Right cardiac atrium (tissue), 5 donors: ENCODE results near the gene MRGPRF. TPM values are rescaled to one million over a fixed set of nuclear protein-coding genes. Genes with fewer than 3 reads are reported as not detected.

Experiments used
- ATAC-seq, 2 donors: fragments of 200-7000 bp; cut with Tn5 transposase; one replicate each; pipeline versions ENCODE4 v1.8.0 to v1.9.1; 2020; ENCODE audit warnings: moderate library complexity in 2 of 2, mild to moderate bottlenecking in 1 of 2
- DNase-seq, 3 donors: peaks; one replicate each; pipeline ENCODE4 v3.0.0-alpha.2; 2020
- H3K27ac ChIP-seq: one replicate; pipeline ENCODE4 v1.5.1; 2013; ENCODE audit warnings: mild to moderate bottlenecking, low read length, control low read depth, moderate library complexity
- H3K27me3 ChIP-seq: one replicate; pipeline ENCODE4 v1.6.1; 2013; ENCODE audit not compliant: control insufficient read depth, insufficient read depth
- H3K4me1 ChIP-seq: one replicate; pipeline ENCODE4 v1.6.1; 2013; ENCODE audit warnings: low read length; ENCODE audit not compliant: control insufficient read depth, insufficient read depth
- H3K4me3 ChIP-seq: one replicate; pipeline ENCODE4 v1.5.1; 2013; ENCODE audit warnings: low read length, control low read depth
- H3K9me3 ChIP-seq: one replicate; pipeline ENCODE4 v1.6.1; 2013; ENCODE audit warnings: low read length; ENCODE audit not compliant: control insufficient read depth
- WGBS: extraction: QIAGEN DNeasy Blood & Tissue Kit; methylation state at CpG from one replicate; pipeline ENCODE4 v1.1.7; 2013; 5-methylcytosine and 5-hydroxymethylcytosine counted together
- intact Hi-C, 4 donors: fragments of 100-400 bp; cut with DNase I; formaldehyde crosslinking; loops; one replicate each; pipeline versions ENCODE4 v1.11.0 to v1.14.0; 2022 to 2023
- polyA plus RNA-seq: library from polyadenylated mRNA; stranded (reverse); fragments of 200-250 nt; gene quantifications from one replicate; pipeline ENCODE4 v1.2.3, GENCODE V29; 2013
- total RNA-seq, 4 donors: library from RNA; stranded (reverse); fragmentation: NEBNext Ultra II Directional; extraction: Animal tissue kit (Norgen Biotek cat#: 25700); gene quantifications; one replicate each; pipeline ENCODE4 v1.2.1, GENCODE V29; 2021
- donor health status: healthy with polysubstance abuse.
- donor health status: DM: no; HTN: yes; CAD: no.
- donor health status: DM: no; HTN: no; CAD: no.
- donor health status: DM: no; HTN: yes; CAD: no; lungs with severe emphysema.
- donor health status: DM: yes; HTN: yes; CAD: no.

MRGPRF gene
- total and polyA plus RNA-seq, 5 donors, result 4.6 to 16.2 (median 9.4) TPM

DNA sequence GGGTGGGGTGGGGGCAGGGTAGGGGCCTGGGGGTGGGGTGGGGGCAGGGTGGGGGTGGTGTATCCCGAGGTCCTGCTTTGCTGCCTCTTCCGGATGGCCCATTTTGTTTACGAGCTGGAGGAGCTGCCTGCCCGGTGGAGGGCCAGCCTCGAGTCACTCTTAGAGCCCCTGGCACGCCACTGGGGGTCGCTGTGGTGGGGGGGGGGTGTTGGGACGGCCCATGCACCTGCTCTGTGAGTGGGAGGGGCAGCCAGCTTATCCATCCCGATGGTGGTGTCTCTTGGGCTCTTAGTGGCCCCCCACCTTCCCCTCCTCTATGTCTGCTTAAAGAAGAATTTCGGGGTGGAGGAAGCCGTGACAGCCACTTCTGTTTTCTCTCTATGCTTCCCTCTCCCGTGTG lies 56.9 kb downstream of the MRGPRF start:
- DNase-seq (peak in 1 of 3 donors; percentile 45), ATAC-seq (no peak)
- WGBS, result 12% methylated on average over 12 of the region's 12 CpGs
- Histone ChIP-seq H3K4me1 (no peaks in the 10 kb centered on the region), H3K9me3 (no peaks in the 10 kb centered on the region), H3K27me3 (no peaks in the 10 kb centered on the region), H3K27ac (no peak overlapping the region), H3K4me3 (no peak overlapping the region)
- intact Hi-C loops, result no loop called here

DNA sequence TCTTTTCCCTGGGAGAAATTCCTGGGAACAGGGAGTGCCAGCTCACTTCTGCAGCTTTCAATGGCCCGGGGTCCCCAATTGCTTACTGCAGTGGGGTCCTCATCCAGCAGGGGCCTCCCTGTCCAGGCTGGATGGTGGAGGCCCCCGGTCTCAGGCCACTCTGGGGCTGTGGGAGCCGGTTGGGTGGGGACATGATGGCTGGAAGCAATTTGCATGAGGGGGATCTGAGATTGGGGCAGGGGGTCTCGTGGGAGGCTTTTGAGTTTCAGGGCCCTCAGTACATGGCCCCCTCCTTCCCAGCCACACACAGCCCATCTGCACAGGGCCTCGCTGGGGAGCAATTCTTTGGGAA lies 57.5 kb downstream of the MRGPRF start:
- peak in 1 of 2 donors; percentile 8 for ATAC-seq
- no peak overlapping the region for H3K27ac ChIP-seq

DNA sequence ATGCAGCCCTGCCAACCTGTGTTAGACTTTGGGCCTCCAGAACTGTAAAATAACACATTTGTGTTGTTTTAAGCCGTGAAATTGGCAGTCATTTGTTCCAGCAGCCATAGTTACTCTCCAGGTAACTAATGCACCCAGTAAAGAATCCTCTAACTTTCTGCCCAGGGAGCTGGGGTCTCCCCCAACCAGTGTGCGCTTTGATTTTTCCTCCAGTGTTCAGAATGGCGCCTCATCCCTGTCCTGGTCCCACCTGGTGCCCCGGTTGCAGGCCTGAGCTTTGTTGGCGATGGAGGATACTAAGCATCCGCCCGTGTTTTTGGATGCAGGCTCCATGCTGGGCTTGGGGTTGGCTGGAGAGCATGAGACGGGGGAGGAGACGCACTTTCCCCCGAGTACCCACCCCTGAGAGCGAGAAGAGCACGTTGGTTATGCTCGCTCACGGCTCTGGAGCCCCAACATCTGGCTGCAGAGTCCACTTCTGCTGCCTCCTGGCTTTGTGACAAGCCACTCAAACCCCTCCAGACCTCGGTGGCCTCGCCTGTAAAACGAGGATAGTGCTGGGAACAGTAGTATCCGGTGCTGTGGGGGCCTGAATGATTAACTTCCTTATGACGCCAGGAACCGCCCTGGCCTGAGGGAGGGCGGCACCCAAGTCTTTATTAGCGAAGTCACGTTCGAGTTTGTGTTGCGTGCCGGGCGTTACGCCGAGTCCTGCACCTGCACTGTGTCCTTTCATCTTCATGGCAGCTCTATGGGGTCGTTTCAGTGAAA lies 58.0 kb downstream of the MRGPRF start:
- no peaks in the 10 kb centered on the region for H3K27me3 ChIP-seq
- intact Hi-C loops, result no loop called here
- WGBS, result 33% methylated on average over 30 of the region's 30 CpGs
- no peak overlapping the region for H3K27ac ChIP-seq
- no peaks in the 10 kb centered on the region for H3K4me1 ChIP-seq
- H3K9me3 ChIP-seq, result no peaks in the 10 kb centered on the region
- ATAC-seq (peak; percentile 73 to 93), DNase-seq (peak; percentile 55 to 75 (median 61))
- H3K4me3 ChIP-seq, result no peak overlapping the region

More for the DNA sequence above, 57.5 kb downstream of the MRGPRF start:
- no peaks in the 10 kb centered on the region for H3K4me1 ChIP-seq
- 30% methylated on average over 5 of the region's 5 CpGs for WGBS
- DNase-seq, result peak in 1 of 3 donors; percentile 28
- no peak overlapping the region for H3K4me3 ChIP-seq
- intact Hi-C loops, result no loop called here
- H3K9me3 ChIP-seq, result no peaks in the 10 kb centered on the region
- H3K27me3 ChIP-seq, result no peaks in the 10 kb centered on the region

Other genes with a start within 250 kb of the MRGPRF start
- gene CPT1A, start 171.3 kb downstream of the MRGPRF start, total RNA-seq, result 10 to 100 TPM; 33.2 to 63.5 (median 47.3) TPM
- 22.4 TPM for gene CPT1A, start 171.3 kb downstream of the MRGPRF start, polyA plus RNA-seq
- gene MRPL21, start 109.4 kb downstream of the MRGPRF start, total RNA-seq, result 10 to 100 TPM; 57.3 to 85.5 (median 80.0) TPM
- 144 TPM for gene MRPL21, start 109.4 kb downstream of the MRGPRF start, polyA plus RNA-seq
- gene IGHMBP2, start 109.4 kb downstream of the MRGPRF start, total RNA-seq, result 10 to 100 TPM; 11.1 to 12.7 (median 11.9) TPM
- 10.4 TPM for gene IGHMBP2, start 109.4 kb downstream of the MRGPRF start, polyA plus RNA-seq
- not detected for gene MRGPRD, start 32.3 kb downstream of the MRGPRF start, total RNA-seq
- gene MRGPRD, start 32.3 kb downstream of the MRGPRF start, polyA plus RNA-seq, result not detected
- 10 to 100 TPM in 1 of 4 donors, 1 to 10 TPM in 3; 7.2 to 11.1 (median 9.0) TPM for gene TPCN2, start 35.7 kb upstream of the MRGPRF start, total RNA-seq
- 7.0 TPM for gene TPCN2, start 35.7 kb upstream of the MRGPRF start, polyA plus RNA-seq
- under 1 TPM in 3 of 4 donors, not detected in 1; 0.17 to 0.56 (median 0.25) TPM for gene SMIM38, start 142.7 kb upstream of the MRGPRF start, total RNA-seq
- gene SMIM38, start 142.7 kb upstream of the MRGPRF start, polyA plus RNA-seq, result 0.07 TPM